GM12878 (cell line): Measurements from ENCODE around the gene MAN2A1. TPM values are rescaled to one million over a fixed set of nuclear protein-coding genes. Genes with fewer than 3 reads are reported as not detected.

ENCODE experiments used
- ATAC-seq: fragments of 200-7000 bp; cut with Tn5 transposase; 3 replicates; pipeline ENCODE4 v1.9.1; 2020; ENCODE audit warnings: mild to moderate bottlenecking, moderate library complexity
- BruUV-seq: library from RNA; stranded (reverse); fragments of 400-500 nt; replicated peaks from 2 replicates; lab custom pipeline; 2021; lab: Mats Ljungman, UMichigan
- CTCF ChIA-PET: fragments of 300-600 bp; sonication (Branson Sonifier 250); formaldehyde crosslinking; extraction: SDS; loops from one replicate; lab custom pipeline; 2021; ENCODE audit warnings: inconsistent platforms; lab: Yijun Ruan, JAX
- POLR2A ChIA-PET: fragments of 350-600 bp; formaldehyde crosslinking; extraction: SDS; loops from one replicate; lab custom pipeline; 2021; ENCODE audit warnings: inconsistent platforms; lab: Charles Lee
- RAD21 ChIA-PET: fragments of 300-600 bp; sonication (Branson Sonifier 250); formaldehyde crosslinking; loops from one replicate; lab custom pipeline; 2023; ENCODE audit warnings: antibody characterized with exemption; ENCODE audit not compliant: unreplicated experiment; lab: Charles Lee
- SMC1A ChIA-PET: fragments of 300-600 bp; sonication (Branson Sonifier 250); formaldehyde crosslinking; loops from one replicate; lab custom pipeline; 2023; ENCODE audit not compliant: unreplicated experiment, uncharacterized antibody; lab: Charles Lee
- DNase-seq: peaks from one replicate; pipeline ENCODE4 v3.0.0-alpha.2; 2011; ENCODE audit warnings: low read depth, low spot score
- FAIRE-seq: peaks from 3 replicates; lab custom pipeline; 2011; peaks lifted over from hg19 to GRCh38; lab: Jason Lieb, UNC
- H2AFZ ChIP-seq: 2 replicates; pipeline ENCODE4 v1.6.0; 2011; ENCODE audit warnings: low read depth, low read length, control low read depth; ENCODE audit not compliant: control insufficient read depth
- H3K27ac ChIP-seq: 2 replicates; pipeline ENCODE4 v1.5.1; 2011; ENCODE audit warnings: control low read depth; ENCODE audit not compliant: control insufficient read depth, insufficient read depth
- H3K27me3 ChIP-seq, 2 experiments: replicated peaks in 1 of 2; 2 replicates each; pipeline versions ENCODE4 v1.6.0 to v1.6.1; 2011; ENCODE audit warnings: low read length in 1 of 2; ENCODE audit not compliant: control insufficient read depth in 2 of 2, insufficient read depth in 2 of 2
- H3K36me3 ChIP-seq, 2 experiments: 2 replicates each; pipeline ENCODE4 v1.5.1; 2011; ENCODE audit warnings: low read length in 1 of 2; ENCODE audit not compliant: control insufficient read depth in 2 of 2, insufficient read depth in 2 of 2
- H3K4me1 ChIP-seq: 2 replicates; pipeline ENCODE4 v1.6.1; 2011; ENCODE audit warnings: mild to moderate bottlenecking, low read length, moderate library complexity, mixed read lengths; ENCODE audit not compliant: control insufficient read depth, insufficient read depth
- H3K4me2 ChIP-seq: 2 replicates; pipeline ENCODE4 v1.6.0; 2011; ENCODE audit warnings: control low read depth; ENCODE audit not compliant: control insufficient read depth, insufficient read depth
- H3K4me3 ChIP-seq: fragments of 200-600 bp; sonication (generic); 2 replicates; pipeline ENCODE4 v1.5.1; 2016
- H3K79me2 ChIP-seq: 2 replicates; pipeline ENCODE4 v1.6.0; 2011; ENCODE audit warnings: low read length; ENCODE audit not compliant: control insufficient read depth, insufficient read depth
- H3K9ac ChIP-seq: 2 replicates; pipeline ENCODE4 v1.8.0; 2011; ENCODE audit warnings: low read length, control low read depth, mixed read lengths; ENCODE audit not compliant: control insufficient read depth, insufficient read depth
- H3K9me3 ChIP-seq: replicated peaks from 3 replicates; pipeline ENCODE4 v1.5.1; 2011; ENCODE audit warnings: mild to moderate bottlenecking, low read length; ENCODE audit not compliant: control insufficient read depth, insufficient read depth
- H4K20me1 ChIP-seq: 2 replicates; pipeline ENCODE4 v1.6.0; 2011; ENCODE audit not compliant: control insufficient read depth, insufficient read depth
- IKZF2 ChIP-seq, 2 experiments: fragments of 450-650 bp; IDR thresholded peaks; 2 replicates each; pipeline ENCODE4 v1.6.1; 2017; ENCODE audit warnings: mild to moderate bottlenecking in 2 of 2, moderate library complexity in 2 of 2
- WGBS: methylation state at CpG from one replicate; pipeline ENCODE4 v1.1.6; 2016; ENCODE audit warnings: low lambda C conversion rate; ENCODE audit not compliant: insufficient replicate concordance, insufficient coverage; ENCODE audit errors: missing lambda C conversion rate; 5-methylcytosine and 5-hydroxymethylcytosine counted together
- in situ Hi-C: fragments of 300-500 bp; cut with MboI; formaldehyde crosslinking; loops from 9 replicates; pipeline ENCODE4 v1.14.3; 2018; ENCODE audit warnings: mixed read lengths
- intact Hi-C: fragments of 100-400 bp; cut with micrococcal nuclease; formaldehyde crosslinking; loops from one replicate; pipeline ENCODE4 v1.14.2; 2022; ENCODE audit not compliant: unreplicated experiment
- polyA plus RNA-seq, 11 experiments: library from polyadenylated mRNA; depleted of rRNA in 4 of 11; unstranded in 6 of 11; stranded (reverse) in 5 of 11; fragments of >200 nt; fragmentation: Nextera tagmentation in 4 of 11; fragmentation: Illumina TruSeq in 1 of 11; extraction: Ambion mirVana in 4 of 11; extraction: Trizol in 1 of 11; gene quantifications; 1 replicate in 1 of 11; 2 replicates in 10 of 11; pipeline versions ENCODE4 v1.2.1 to v1.2.3, GENCODE V29; 2011 to 2016; ENCODE audit warnings: inconsistent platforms in 2 of 11, missing spikeins in 2 of 11, low read depth in 1 of 11
- total RNA-seq, 4 experiments: library from RNA; depleted of rRNA in 3 of 4; stranded (reverse); fragments of >200 nt in 3 of 4; fragmentation: Illumina TruSeq in 1 of 4; extraction: Trizol in 1 of 4; gene quantifications; 2 replicates each; pipeline versions ENCODE4 v1.2.1 to v1.2.3, GENCODE V29; 2013 to 2021
- TF ChIP-seq, protein P1 (sequence below): IDR thresholded peaks from 2 replicates; pipeline ENCODE4 v1.6.1; 2011; ENCODE audit warnings: borderline replicate concordance, low read depth, mild to moderate bottlenecking, moderate library complexity, mixed read lengths, low read length; ENCODE audit not compliant: insufficient read depth; ENCODE audit errors: extremely low read length
- TF ChIP-seq, protein P2 (sequence below): IDR thresholded peaks from 2 replicates; pipeline ENCODE4 v1.6.1; 2012; ENCODE audit warnings: improper control_type of control experiment, low read depth, low read length; ENCODE audit not compliant: insufficient replicate concordance

The MAN2A1 gene
- total and polyA plus RNA-seq, 10 of the 15 experiments (the other 5 are each of a cell fraction or from before 2014, with no cell fraction given), result 4.2 to 27.9 (median 10.5) TPM

DNA sequence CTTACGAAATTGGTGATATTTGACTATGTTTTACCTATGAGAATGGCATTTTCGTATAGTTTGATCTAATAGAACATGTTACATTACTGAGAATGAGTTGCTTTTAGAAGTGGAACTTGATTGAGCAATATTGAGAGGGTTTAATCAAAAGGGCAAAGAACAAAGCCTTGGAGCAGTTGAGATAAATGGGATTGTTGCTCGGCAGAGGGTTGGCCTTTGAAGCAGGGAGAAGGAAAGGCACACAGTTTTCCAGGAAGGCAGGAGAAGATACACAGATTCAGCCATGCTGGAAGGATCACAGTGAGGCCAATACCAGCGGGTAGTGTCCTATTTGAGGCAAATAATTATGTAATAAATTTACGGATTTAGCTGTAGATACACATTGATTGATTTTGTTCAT, 19.5 kb downstream of the MAN2A1 start:
- intact Hi-C loops (no loop called here), in situ Hi-C loops (no loop called here)
- 96% methylated on average over 4 of the region's 5 CpGs for WGBS
- no peak overlapping the region for H3K4me3 ChIP-seq
- TF ChIP-seq, protein P1, sequence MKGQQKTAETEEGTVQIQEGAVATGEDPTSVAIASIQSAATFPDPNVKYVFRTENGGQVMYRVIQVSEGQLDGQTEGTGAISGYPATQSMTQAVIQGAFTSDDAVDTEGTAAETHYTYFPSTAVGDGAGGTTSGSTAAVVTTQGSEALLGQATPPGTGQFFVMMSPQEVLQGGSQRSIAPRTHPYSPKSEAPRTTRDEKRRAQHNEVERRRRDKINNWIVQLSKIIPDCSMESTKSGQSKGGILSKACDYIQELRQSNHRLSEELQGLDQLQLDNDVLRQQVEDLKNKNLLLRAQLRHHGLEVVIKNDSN, result no peak
- ChIA-PET CTCF (no interaction called here), RAD21 (no interaction called here), POLR2A (interaction anchor here (1.1 kb wide), 1 partner anchor 13 kb away, joined by 3 read pairs; no protein-coding TSS in a partner anchor), SMC1A (no interaction called here)
- no peaks in the 10 kb centered on the region; the same call in 2 of the 3 replicates for H3K9me3 ChIP-seq
- BruUV-seq, result no TSS peak
- FAIRE-seq, result no peak
- H3K27me3 ChIP-seq, result no peaks in the 10 kb centered on the region
- no peaks in the 10 kb centered on the region for H3K4me1 ChIP-seq
- H3K4me2 ChIP-seq, result no peak overlapping the region
- no peak for DNase-seq
- ATAC-seq, result no peak
- no peaks in the 10 kb centered on the region for H3K36me3 ChIP-seq
- H3K9ac ChIP-seq, result no peak overlapping the region
- H3K27ac ChIP-seq, result no peak overlapping the region
- no peak overlapping the region for H2AFZ ChIP-seq
- H4K20me1 ChIP-seq, result no peaks in the 10 kb centered on the region
- H3K79me2 ChIP-seq, result no peaks in the 10 kb centered on the region

DNA sequence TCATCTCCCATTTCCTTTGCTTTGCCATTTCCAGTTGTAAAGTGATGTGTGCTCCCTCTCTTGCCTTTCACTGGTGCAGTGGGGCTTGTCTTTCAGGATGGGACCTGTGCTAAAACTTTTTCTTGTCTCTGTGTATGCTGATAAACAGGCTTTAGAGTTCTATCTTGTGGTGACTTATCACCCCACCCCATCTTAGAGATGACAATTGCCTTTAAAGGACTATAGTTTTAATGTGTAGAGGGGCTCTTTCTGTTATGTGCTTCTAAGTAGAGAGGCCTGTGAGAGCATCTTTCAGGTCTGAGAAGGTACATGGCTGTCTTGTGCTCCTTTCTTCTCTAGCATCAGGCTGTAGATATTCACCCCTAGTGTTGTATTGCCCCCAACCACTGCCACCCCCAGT, 21.9 kb downstream of the MAN2A1 start:
- no peak for TF ChIP-seq IKZF2 (IDR thresholded peaks at IDR 0.05)
- TF ChIP-seq, protein P2, sequence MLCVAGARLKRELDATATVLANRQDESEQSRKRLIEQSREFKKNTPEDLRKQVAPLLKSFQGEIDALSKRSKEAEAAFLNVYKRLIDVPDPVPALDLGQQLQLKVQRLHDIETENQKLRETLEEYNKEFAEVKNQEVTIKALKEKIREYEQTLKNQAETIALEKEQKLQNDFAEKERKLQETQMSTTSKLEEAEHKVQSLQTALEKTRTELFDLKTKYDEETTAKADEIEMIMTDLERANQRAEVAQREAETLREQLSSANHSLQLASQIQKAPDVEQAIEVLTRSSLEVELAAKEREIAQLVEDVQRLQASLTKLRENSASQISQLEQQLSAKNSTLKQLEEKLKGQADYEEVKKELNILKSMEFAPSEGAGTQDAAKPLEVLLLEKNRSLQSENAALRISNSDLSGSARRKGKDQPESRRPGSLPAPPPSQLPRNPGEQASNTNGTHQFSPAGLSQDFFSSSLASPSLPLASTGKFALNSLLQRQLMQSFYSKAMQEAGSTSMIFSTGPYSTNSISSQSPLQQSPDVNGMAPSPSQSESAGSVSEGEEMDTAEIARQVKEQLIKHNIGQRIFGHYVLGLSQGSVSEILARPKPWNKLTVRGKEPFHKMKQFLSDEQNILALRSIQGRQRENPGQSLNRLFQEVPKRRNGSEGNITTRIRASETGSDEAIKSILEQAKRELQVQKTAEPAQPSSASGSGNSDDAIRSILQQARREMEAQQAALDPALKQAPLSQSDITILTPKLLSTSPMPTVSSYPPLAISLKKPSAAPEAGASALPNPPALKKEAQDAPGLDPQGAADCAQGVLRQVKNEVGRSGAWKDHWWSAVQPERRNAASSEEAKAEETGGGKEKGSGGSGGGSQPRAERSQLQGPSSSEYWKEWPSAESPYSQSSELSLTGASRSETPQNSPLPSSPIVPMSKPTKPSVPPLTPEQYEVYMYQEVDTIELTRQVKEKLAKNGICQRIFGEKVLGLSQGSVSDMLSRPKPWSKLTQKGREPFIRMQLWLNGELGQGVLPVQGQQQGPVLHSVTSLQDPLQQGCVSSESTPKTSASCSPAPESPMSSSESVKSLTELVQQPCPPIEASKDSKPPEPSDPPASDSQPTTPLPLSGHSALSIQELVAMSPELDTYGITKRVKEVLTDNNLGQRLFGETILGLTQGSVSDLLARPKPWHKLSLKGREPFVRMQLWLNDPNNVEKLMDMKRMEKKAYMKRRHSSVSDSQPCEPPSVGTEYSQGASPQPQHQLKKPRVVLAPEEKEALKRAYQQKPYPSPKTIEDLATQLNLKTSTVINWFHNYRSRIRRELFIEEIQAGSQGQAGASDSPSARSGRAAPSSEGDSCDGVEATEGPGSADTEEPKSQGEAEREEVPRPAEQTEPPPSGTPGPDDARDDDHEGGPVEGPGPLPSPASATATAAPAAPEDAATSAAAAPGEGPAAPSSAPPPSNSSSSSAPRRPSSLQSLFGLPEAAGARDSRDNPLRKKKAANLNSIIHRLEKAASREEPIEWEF, result no peak
- no peak overlapping the region for H3K9ac ChIP-seq
- BruUV-seq, result no TSS peak
- H3K4me2 ChIP-seq, result no peak overlapping the region
- no peaks in the 10 kb centered on the region for H3K27me3 ChIP-seq
- ChIA-PET RAD21 (no interaction called here), CTCF (interaction anchor here (1.1 kb wide), 1 partner anchor 11 kb away, joined by 3 read pairs; no protein-coding TSS in a partner anchor), SMC1A (interaction anchor here (0.8 to 1.3 kb wide), 2 partner anchors 13 to 14 kb away, joined by 4 to 7 read pairs; no protein-coding TSS in a partner anchor), POLR2A (interaction anchor here (0.5 kb wide), 1 partner anchor 306 kb away, joined by 7 read pairs; no protein-coding TSS in a partner anchor)
- H3K4me3 ChIP-seq, result no peak overlapping the region
- intact Hi-C loops, result no loop called here
- no peak; the same call in 2 of the 3 replicates for ATAC-seq
- no peak overlapping the region for H2AFZ ChIP-seq
- no peak for FAIRE-seq
- H3K9me3 ChIP-seq, result no peaks in the 10 kb centered on the region
- H3K79me2 ChIP-seq, result no peaks in the 10 kb centered on the region
- no peak for DNase-seq
- no peaks in the 10 kb centered on the region for H4K20me1 ChIP-seq
- H3K36me3 ChIP-seq, result no peaks in the 10 kb centered on the region
- in situ Hi-C loops, result no loop called here
- no peaks in the 10 kb centered on the region for H3K4me1 ChIP-seq
- no peak overlapping the region for H3K27ac ChIP-seq
